Panc1 (cell line): ENCODE data around the gene TNNI3K. TPM values are rescaled to one million over a fixed set of nuclear protein-coding genes. Genes with fewer than 3 reads are reported as not detected.

Experiments used
- ATAC-seq: fragments of 200-7000 bp; cut with Tn5 transposase; 2 replicates; pipeline ENCODE4 v1.9.1; 2020; ENCODE audit warnings: mild to moderate bottlenecking, moderate library complexity
- BruUV-seq: library from RNA; stranded (reverse); fragments of 400-500 nt; replicated peaks from 2 replicates; lab custom pipeline; 2021; lab: Mats Ljungman, UMichigan
- CTCF ChIA-PET: fragments of 300-600 bp; sonication (Branson Sonifier 250); formaldehyde crosslinking; loops from one replicate; lab custom pipeline; 2022; ENCODE audit warnings: antibody characterized with exemption; lab: Charles Lee
- POLR2A ChIA-PET: fragments of 300-600 bp; sonication (Branson Sonifier 250); formaldehyde crosslinking; loops from one replicate; lab custom pipeline; 2022; ENCODE audit warnings: antibody characterized with exemption; lab: Charles Lee
- DNase-seq: peaks from one replicate; pipeline ENCODE4 v3.0.0-alpha.2; 2010; ENCODE audit warnings: low read depth, low spot score
- H3K27ac ChIP-seq: 2 replicates; pipeline ENCODE4 v1.5.1; 2011; ENCODE audit warnings: mild to moderate bottlenecking, low read length, inconsistent platforms
- H3K27me3 ChIP-seq: fragments of 200-500 bp; sonication (Bioruptor generic); 2 replicates; pipeline ENCODE4 v1.6.0; 2014; ENCODE audit warnings: low read length, inconsistent platforms; ENCODE audit not compliant: control insufficient read depth, insufficient read depth
- H3K36me3 ChIP-seq: fragments of 200-500 bp; sonication (Bioruptor generic); 2 replicates; pipeline ENCODE4 v1.5.1; 2014; ENCODE audit warnings: inconsistent platforms, mild to moderate bottlenecking, low read length, moderate library complexity; ENCODE audit not compliant: control insufficient read depth, insufficient read depth
- H3K4me1 ChIP-seq: 2 replicates; pipeline ENCODE4 v1.5.1; 2011; ENCODE audit warnings: inconsistent platforms, mild to moderate bottlenecking, low read length, moderate library complexity; ENCODE audit not compliant: control insufficient read depth, insufficient read depth
- H3K4me3 ChIP-seq, 2 experiments: 2 replicates each; pipeline ENCODE4 v1.5.1; 2011 to 2012; ENCODE audit warnings: low read depth in 2 of 2, low read length in 2 of 2, mild to moderate bottlenecking in 2 of 2, inconsistent platforms in 1 of 2, moderate library complexity in 1 of 2
- H3K9me3 ChIP-seq: fragments of 200-500 bp; sonication (Bioruptor generic); 2 replicates; pipeline ENCODE4 v1.5.1; 2014; ENCODE audit warnings: low read depth, mild to moderate bottlenecking, inconsistent platforms, low read length, moderate library complexity; ENCODE audit not compliant: control insufficient read depth, insufficient read depth
- POLR2AphosphoS5 ChIP-seq: IDR thresholded peaks from 2 replicates; pipeline ENCODE4 v1.6.1; 2012; ENCODE audit warnings: mild to moderate bottlenecking, low read depth, low read length, moderate library complexity
- SIN3A ChIP-seq: IDR thresholded peaks from 2 replicates; pipeline ENCODE4 v1.6.1; 2012; ENCODE audit warnings: low read depth, mild to moderate bottlenecking, low read length, moderate library complexity, borderline replicate concordance; ENCODE audit not compliant: insufficient read depth
- TCF7L2 ChIP-seq: IDR thresholded peaks from 2 replicates; pipeline ENCODE4 v1.6.1; 2011; ENCODE audit warnings: mild to moderate bottlenecking, low read depth, low read length, inconsistent platforms
- in situ Hi-C: cut with HindIII; loops from 2 replicates; pipeline ENCODE4 v1.10.0; 2016; ENCODE audit warnings: low sequenced_read_pairs, low pct_unique_long_range_greater_than_20kb
- intact Hi-C: fragments of 100-400 bp; cut with micrococcal nuclease; formaldehyde crosslinking; loops from one replicate; pipeline ENCODE4 v1.10.0; 2022; ENCODE audit not compliant: unreplicated experiment
- total RNA-seq: library from RNA; stranded (reverse); gene quantifications from one replicate; pipeline ENCODE4 v1.2.1, GENCODE V29; 2021; ENCODE audit not compliant: unreplicated experiment
- TF ChIP-seq, protein P1 (sequence below), 2 experiments: IDR thresholded peaks; 2 replicates each; pipeline ENCODE4 v1.6.1; 2011 to 2012; ENCODE audit warnings: low read depth in 2 of 2, control low read depth in 1 of 2, low read length in 1 of 2, mild to moderate bottlenecking in 1 of 2, moderate library complexity in 1 of 2; ENCODE audit not compliant: insufficient read depth in 1 of 2
- TF ChIP-seq, protein P2 (sequence below): fragments of 450-650 bp; IDR thresholded peaks from 2 replicates; pipeline ENCODE4 v1.5.1; 2017; ENCODE audit warnings: mild to moderate bottlenecking

TNNI3K gene
- total RNA-seq, 1 experiment from 2014 or later: not detected

DNA sequence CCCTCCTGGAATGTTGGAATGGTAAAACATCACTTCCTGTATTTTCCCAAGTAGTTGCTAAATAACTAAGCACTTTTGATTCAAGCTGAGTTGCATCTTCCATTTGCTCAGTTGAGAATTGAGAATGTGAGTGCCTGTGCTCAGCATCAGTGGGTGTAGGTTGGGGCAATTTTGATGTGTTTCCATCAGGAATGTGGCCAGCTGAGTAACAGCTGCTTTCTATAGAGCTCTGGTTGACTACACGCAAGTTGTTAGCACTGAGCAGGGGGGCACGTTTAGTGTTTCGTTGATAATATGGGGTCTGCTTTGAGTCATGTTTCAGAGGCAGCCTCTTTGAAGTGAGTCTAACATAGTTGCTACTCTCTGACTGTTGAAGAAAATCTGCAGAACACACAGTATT is 235.7 kb downstream of the TNNI3K start:
- CTCF ChIA-PET: no interaction called here

DNA sequence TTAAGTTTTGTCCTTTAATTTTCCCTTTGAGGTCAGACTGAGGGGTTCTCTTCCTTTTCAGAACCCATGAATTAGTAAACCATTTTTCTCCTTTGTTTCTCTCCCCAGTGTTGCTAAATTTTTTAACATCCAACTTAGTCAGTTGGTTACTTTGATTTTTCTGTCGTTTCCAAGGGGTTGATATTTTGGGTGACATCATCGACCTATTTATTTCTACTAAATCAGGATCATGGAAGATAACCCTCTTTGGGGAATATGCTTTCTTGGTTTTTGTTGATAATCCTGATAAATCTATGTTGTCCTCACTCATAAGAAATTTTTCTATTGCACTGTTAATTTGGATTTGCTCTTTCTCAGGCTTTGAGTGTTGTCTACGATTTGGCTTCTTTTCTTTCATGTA is 236.3 kb downstream of the TNNI3K start:
- intact Hi-C loops: no loop called here
- in situ Hi-C loops: no loop called here
- DNase-seq (no peak), ATAC-seq (no peak)
- TF ChIP-seq TCF7L2 (no peak), POLR2AphosphoS5 (no peak)
- TF ChIP-seq, protein P1, sequence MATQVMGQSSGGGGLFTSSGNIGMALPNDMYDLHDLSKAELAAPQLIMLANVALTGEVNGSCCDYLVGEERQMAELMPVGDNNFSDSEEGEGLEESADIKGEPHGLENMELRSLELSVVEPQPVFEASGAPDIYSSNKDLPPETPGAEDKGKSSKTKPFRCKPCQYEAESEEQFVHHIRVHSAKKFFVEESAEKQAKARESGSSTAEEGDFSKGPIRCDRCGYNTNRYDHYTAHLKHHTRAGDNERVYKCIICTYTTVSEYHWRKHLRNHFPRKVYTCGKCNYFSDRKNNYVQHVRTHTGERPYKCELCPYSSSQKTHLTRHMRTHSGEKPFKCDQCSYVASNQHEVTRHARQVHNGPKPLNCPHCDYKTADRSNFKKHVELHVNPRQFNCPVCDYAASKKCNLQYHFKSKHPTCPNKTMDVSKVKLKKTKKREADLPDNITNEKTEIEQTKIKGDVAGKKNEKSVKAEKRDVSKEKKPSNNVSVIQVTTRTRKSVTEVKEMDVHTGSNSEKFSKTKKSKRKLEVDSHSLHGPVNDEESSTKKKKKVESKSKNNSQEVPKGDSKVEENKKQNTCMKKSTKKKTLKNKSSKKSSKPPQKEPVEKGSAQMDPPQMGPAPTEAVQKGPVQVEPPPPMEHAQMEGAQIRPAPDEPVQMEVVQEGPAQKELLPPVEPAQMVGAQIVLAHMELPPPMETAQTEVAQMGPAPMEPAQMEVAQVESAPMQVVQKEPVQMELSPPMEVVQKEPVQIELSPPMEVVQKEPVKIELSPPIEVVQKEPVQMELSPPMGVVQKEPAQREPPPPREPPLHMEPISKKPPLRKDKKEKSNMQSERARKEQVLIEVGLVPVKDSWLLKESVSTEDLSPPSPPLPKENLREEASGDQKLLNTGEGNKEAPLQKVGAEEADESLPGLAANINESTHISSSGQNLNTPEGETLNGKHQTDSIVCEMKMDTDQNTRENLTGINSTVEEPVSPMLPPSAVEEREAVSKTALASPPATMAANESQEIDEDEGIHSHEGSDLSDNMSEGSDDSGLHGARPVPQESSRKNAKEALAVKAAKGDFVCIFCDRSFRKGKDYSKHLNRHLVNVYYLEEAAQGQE (IDR thresholded peaks at IDR 0.05; ENCODE audit: insufficient read depth in 1 of 2, low read depth in 2 of 2, low read length in 1 of 2): no peak
- Histone ChIP-seq H3K27ac (no peak overlapping the region), H3K4me3 (no peak overlapping the region), H3K27me3 (no peaks in the 10 kb centered on the region; the same call in 1 of the 2 replicates), H3K36me3 (no peaks in the 10 kb centered on the region), H3K4me1 (no peaks in the 10 kb centered on the region), H3K9me3 (no peaks in the 10 kb centered on the region)
- ChIA-PET CTCF (no interaction called here), POLR2A (interaction anchor here (1.0 kb wide), 1 partner anchor 33 kb away, joined by 4 read pairs; no protein-coding TSS in a partner anchor)
- no TSS peak for BruUV-seq

More for the DNA sequence above, 235.7 kb downstream of the TNNI3K start:
- H3K27me3 ChIP-seq: no peaks in the 10 kb centered on the region; the same call in 1 of the 2 replicates
- ATAC-seq (no peak), DNase-seq (no peak)
- POLR2A ChIA-PET: interaction anchor here (1.0 kb wide), 1 partner anchor 33 kb away, joined by 4 read pairs; no protein-coding TSS in a partner anchor
- in situ Hi-C loops (no loop called here), intact Hi-C loops (no loop called here)
- H3K36me3 ChIP-seq: no peaks in the 10 kb centered on the region
- no peak overlapping the region for H3K4me3 ChIP-seq
- no peaks in the 10 kb centered on the region for H3K4me1 ChIP-seq
- no peak overlapping the region for H3K27ac ChIP-seq
- H3K9me3 ChIP-seq: no peaks in the 10 kb centered on the region
- TF ChIP-seq SIN3A (no peak), POLR2AphosphoS5 (no peak), TCF7L2 (no peak)
- TF ChIP-seq, protein P2, sequence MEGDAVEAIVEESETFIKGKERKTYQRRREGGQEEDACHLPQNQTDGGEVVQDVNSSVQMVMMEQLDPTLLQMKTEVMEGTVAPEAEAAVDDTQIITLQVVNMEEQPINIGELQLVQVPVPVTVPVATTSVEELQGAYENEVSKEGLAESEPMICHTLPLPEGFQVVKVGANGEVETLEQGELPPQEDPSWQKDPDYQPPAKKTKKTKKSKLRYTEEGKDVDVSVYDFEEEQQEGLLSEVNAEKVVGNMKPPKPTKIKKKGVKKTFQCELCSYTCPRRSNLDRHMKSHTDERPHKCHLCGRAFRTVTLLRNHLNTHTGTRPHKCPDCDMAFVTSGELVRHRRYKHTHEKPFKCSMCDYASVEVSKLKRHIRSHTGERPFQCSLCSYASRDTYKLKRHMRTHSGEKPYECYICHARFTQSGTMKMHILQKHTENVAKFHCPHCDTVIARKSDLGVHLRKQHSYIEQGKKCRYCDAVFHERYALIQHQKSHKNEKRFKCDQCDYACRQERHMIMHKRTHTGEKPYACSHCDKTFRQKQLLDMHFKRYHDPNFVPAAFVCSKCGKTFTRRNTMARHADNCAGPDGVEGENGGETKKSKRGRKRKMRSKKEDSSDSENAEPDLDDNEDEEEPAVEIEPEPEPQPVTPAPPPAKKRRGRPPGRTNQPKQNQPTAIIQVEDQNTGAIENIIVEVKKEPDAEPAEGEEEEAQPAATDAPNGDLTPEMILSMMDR: no peak
- TF ChIP-seq, protein P1 (IDR thresholded peaks at IDR 0.05; ENCODE audit: insufficient read depth in 1 of 2, low read depth in 2 of 2, low read length in 1 of 2): no peak
- BruUV-seq: no TSS peak
